Adrenal gland (tissue), 12 donors: Measurements from ENCODE around the gene LXN. TPM values are rescaled to one million over a fixed set of nuclear protein-coding genes. Genes with fewer than 3 reads are reported as not detected.
A peak's percentile ranks its signal among the peaks of the same experiment; 100 is the strongest.

ENCODE experiments used
- DNase-seq, 7 donors: peaks; one replicate each; pipeline ENCODE4 v3.0.0-alpha.2; 2019 to 2020
- H3K27ac ChIP-seq, 5 donors: fragments of 200-600 bp; sonication (generic) in 4 of 5; 1 replicate in 3 of 5; 2 replicates in 2 of 5; pipeline versions ENCODE4 v1.5.1 to v1.8.0; 2016 to 2020; ENCODE audit warnings: mild to moderate bottlenecking in 1 of 5
- H3K27me3 ChIP-seq: fragments of 200-600 bp; 2 replicates; pipeline ENCODE4 v1.8.0; 2021
- H3K36me3 ChIP-seq, 2 donors: fragments of 200-600 bp; replicated peaks in 1 of 2; 1 replicate in 1 of 2; 2 replicates in 1 of 2; pipeline versions ENCODE4 v1.5.1 to v1.8.0; 2018 to 2022
- H3K4me1 ChIP-seq, 2 donors: fragments of 200-600 bp; replicated peaks in 1 of 2; 1 replicate in 1 of 2; 2 replicates in 1 of 2; pipeline versions ENCODE4 v1.5.1 to v1.8.0; 2018 to 2021
- H3K4me3 ChIP-seq, 4 donors: fragments of 200-600 bp; sonication (generic) in 3 of 4; one replicate each; pipeline ENCODE4 v1.5.1; 2016 to 2018
- H3K9me3 ChIP-seq, 3 donors: fragments of 200-600 bp; sonication (generic) in 1 of 3; replicated peaks in 1 of 3; 1 replicate in 2 of 3; 2 replicates in 1 of 3; pipeline versions ENCODE4 v1.5.1 to v1.8.0; 2016 to 2021
- CTCF ChIP-seq, 6 experiments: fragments of 450-650 bp in 4 of 6; fragments of 200-600 bp in 2 of 6; sonication (generic) in 1 of 6; IDR thresholded peaks; 1 replicate in 5 of 6; 2 replicates in 1 of 6; pipeline versions ENCODE4 v1.5.1 to v1.8.0; 2016 to 2021; ENCODE audit warnings: antibody characterized with exemption in 6 of 6, mild to moderate bottlenecking in 2 of 6, moderate library complexity in 1 of 6
- POLR2A ChIP-seq, 2 donors: fragments of 450-650 bp; IDR thresholded peaks; one replicate each; pipeline ENCODE4 v1.6.1; 2017; ENCODE audit warnings: antibody characterized with exemption in 2 of 2, mild to moderate bottlenecking in 2 of 2, moderate library complexity in 1 of 2
- WGBS, 4 donors: extraction: QIAGEN DNeasy Blood & Tissue Kit in 2 of 4; methylation state at CpG; one replicate each; pipeline versions ENCODE4 v1.1.5 to v1.1.7; 2013 to 2017; 5-methylcytosine and 5-hydroxymethylcytosine counted together
- intact Hi-C, 2 donors: fragments of 100-400 bp; cut with DNase I; formaldehyde crosslinking; loops; one replicate each; pipeline versions ENCODE4 v1.14.1 to v1.15.0; 2022 to 2023
- polyA plus RNA-seq, 3 donors: library from polyadenylated mRNA; stranded (reverse); fragments of 200-250 nt in 2 of 3; fragments of 350-450 nt in 1 of 3; fragmentation: Illumina TruSeq in 1 of 3; extraction: RNeasy Lipid Tissue Mini Kit (QIAGEN cat#74804) in 1 of 3; gene quantifications; one replicate each; pipeline ENCODE4 v1.2.3, GENCODE V29; 2013 to 2014
- total RNA-seq, 9 donors: library from RNA; depleted of rRNA in 4 of 9; stranded (reverse); fragments of >200 nt in 4 of 9; fragments of 120-200 nt in 1 of 9; fragmentation: NEBNext Ultra II Directional in 1 of 9; extraction: Animal tissue kit (Norgen Biotek cat#: 25700) in 1 of 9; gene quantifications; one replicate each; pipeline versions ENCODE4 v1.1.0 to v1.2.4, GENCODE V29; 2013 to 2023
- donor health status: healthy with polysubstance abuse.
- donor health status: Bipolar disorder and iron deficiency.
- donor health status: DM: yes; HTN: yes; CAD: no.
- donor health status: DM: no; HTN: no; CAD: no.
- donor health status: DM: no; HTN: no; CAD: no.
- donor health status: DM: yes; HTN: yes; CAD: no.

The LXN gene
- total and polyA plus RNA-seq, 12 donors = 20.5 to 100 (median 50.9) TPM

- Histone ChIP-seq H3K27ac (peak overlapping the region in 2 of 5 donors; percentile 42 to 48), H3K36me3 (no peaks in the 10 kb centered on the region), H3K4me3 (no peak overlapping the region), H3K9me3 (no peaks in the 10 kb centered on the region), H3K4me1 (peaks cover 0 to 31% of the 10 kb centered on the region in 2 donors), H3K27me3 (no peaks in the 10 kb centered on the region)
- DNase-seq = no peak
- TF ChIP-seq POLR2A (IDR thresholded peaks at IDR 0.05) (no peak), CTCF (IDR thresholded peaks at IDR 0.05) (no peak)
- 52 to 79% (median 66%) methylated on average over 1 of the region's 1 CpG for WGBS, 4 donors
- intact Hi-C loops = no loop called here
Observed at GRCh38 chr3:158711886-158712285, 39.4 kb upstream of the LXN start.

DNA sequence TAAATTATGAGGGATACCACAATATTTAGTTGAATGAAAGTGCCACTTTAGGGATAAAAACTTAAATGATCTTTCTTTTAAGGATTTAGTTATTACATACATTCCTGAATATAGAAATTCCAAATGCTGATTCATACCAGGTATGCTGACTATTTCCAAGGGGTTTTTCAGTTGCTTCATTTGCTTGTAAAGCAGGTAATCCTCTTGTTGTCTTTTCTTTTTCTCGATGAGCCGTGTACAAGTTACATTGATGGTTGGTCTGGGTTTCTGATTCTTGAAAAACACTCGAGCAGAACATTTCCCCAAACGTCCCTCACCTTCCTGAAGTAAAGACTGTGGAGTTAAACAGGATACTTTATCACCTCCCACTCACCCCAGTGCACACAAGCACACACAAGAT lies 38.2 kb upstream of the LXN start:
- no peaks in the 10 kb centered on the region for H3K9me3 ChIP-seq
- intact Hi-C loops = no loop called here
- peaks cover 0 to 24% of the 10 kb centered on the region in 2 donors for H3K4me1 ChIP-seq
- H3K27me3 ChIP-seq = no peaks in the 10 kb centered on the region
- no peaks in the 10 kb centered on the region for H3K36me3 ChIP-seq
- no peak overlapping the region for H3K27ac ChIP-seq
- no peak for DNase-seq
- no peak overlapping the region for H3K4me3 ChIP-seq
- TF ChIP-seq CTCF (IDR thresholded peaks at IDR 0.05) = no peak
- no peak for TF ChIP-seq POLR2A (IDR thresholded peaks at IDR 0.05)
- 87 to 94% (median 90%) methylated on average over 4 of the region's 4 CpGs for WGBS, 4 donors

- Histone ChIP-seq H3K36me3 (no peaks in the 10 kb centered on the region), H3K4me1 (peaks cover 0 to 24% of the 10 kb centered on the region in 2 donors), H3K9me3 (no peaks in the 10 kb centered on the region), H3K27me3 (no peaks in the 10 kb centered on the region), H3K4me3 (no peak overlapping the region), H3K27ac (peak overlapping the region in 2 of 5 donors; percentile 60 to 63)
- intact Hi-C loops = no loop called here
- peak in 5 of 7 donors; percentile 56 to 91 (median 74) for DNase-seq
- WGBS, 4 donors = 40 to 83% (median 71%) methylated on average over 4 of the region's 4 CpGs
- no peak for TF ChIP-seq POLR2A (IDR thresholded peaks at IDR 0.05)
- no peak for TF ChIP-seq CTCF (IDR thresholded peaks at IDR 0.05)
Observed at GRCh38 chr3:158709666-158710083, 37.2 kb upstream of the LXN start.

GRCh38 chr3:158703566-158703965 lies 31.1 kb upstream of the LXN start:
- no peak overlapping the region for H3K4me3 ChIP-seq
- H3K27ac ChIP-seq = peak overlapping the region in 2 of 5 donors; percentile 46 to 53
- peaks cover 9 to 22% of the 10 kb centered on the region in 2 donors for H3K4me1 ChIP-seq
- intact Hi-C loops = no loop called here
- WGBS, 4 donors = 94 to 100% (median 100%) methylated on average over 1 of the region's 1 CpG
- no peaks in the 10 kb centered on the region for H3K36me3 ChIP-seq
- TF ChIP-seq POLR2A (IDR thresholded peaks at IDR 0.05) (no peak), CTCF (IDR thresholded peaks at IDR 0.05) (no peak)
- H3K27me3 ChIP-seq = no peaks in the 10 kb centered on the region
- DNase-seq = no peak
- no peaks in the 10 kb centered on the region for H3K9me3 ChIP-seq
